NCI-H2196 treated with DMSO at 0.1 percent for 48 hours (cell line): ENCODE measurements around the gene FHIP1A.
"Not testable (repeated sequence)": the region's sequence is repeated elsewhere in the genome, so short reads cannot be mapped to it uniquely, and the experiment has no call there.

ENCODE experiments used
- DNase-seq: peaks from one replicate; lab custom pipeline; 2025; ENCODE audit not compliant: unreplicated experiment; lab: John Stamatoyannopoulos, UW

Gene FHIP1A

DNA sequence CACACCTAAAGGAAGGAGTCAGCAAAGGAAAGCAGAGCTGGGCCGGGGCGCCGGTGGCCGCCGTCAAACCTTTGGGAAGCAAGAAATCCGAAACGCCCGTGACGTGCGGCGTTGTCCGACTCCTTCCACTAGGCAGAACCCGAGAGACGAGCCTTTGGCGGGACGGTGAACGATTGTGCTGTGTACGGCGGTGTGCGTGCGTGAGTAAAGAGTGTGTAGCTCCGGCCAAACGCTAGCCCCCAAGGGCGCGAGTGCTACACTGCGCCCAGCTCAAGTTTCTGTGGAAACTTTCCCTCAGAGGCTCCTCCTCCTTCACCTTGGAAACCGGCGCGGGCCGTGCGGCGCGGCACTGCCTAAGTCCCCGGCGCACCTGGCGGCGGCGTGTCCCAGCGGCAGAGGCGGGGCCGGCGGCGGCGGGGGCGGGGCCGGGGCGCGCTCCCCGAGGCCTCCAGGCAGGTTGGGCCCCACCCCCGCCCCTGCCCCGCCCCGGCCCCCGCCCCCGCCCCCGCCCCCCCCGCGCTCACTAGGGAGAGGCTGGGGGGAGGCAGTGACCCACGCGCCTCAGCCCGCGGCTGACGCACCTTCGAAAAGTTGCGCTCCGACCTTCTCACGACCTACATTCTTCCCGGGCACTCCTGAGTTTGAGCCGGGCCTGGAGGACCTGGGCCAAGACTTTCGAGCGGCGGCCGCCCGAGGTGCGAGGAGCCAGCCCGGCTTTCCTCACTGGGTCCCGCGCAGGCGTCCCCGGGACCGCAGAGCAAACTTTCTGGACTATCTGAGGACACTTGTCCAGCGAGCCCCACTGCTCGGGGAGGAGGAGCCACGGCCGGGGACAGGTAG is at the start of gene FHIP1A:
TSS of gene FHIP1A (plus strand) at position 547 of the 840 bp plus-strand sequence. CDS start 157,084 bp downstream, outside the sequence.
- peak; percentile 50 for DNase-seq

DNA sequence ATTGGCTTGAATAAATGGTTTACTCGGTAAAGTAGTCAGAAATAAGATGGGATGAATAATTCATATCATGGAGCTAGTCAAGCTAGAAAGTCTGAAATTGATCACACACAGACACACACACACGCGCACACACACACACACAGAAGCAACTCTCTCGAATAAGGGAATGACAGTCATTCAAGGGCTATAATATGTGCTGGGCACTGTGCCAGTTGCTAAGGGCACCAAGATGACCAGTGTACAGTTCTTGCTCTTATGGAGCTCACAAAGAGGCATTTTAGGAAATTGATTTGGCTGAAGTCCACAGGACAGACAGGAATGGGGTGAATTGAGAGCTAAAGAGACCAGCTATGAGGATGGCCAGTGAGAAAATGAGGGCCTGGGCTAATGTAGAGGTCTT is 49.4 kb upstream of the FHIP1A start:
- no peak for DNase-seq

DNA sequence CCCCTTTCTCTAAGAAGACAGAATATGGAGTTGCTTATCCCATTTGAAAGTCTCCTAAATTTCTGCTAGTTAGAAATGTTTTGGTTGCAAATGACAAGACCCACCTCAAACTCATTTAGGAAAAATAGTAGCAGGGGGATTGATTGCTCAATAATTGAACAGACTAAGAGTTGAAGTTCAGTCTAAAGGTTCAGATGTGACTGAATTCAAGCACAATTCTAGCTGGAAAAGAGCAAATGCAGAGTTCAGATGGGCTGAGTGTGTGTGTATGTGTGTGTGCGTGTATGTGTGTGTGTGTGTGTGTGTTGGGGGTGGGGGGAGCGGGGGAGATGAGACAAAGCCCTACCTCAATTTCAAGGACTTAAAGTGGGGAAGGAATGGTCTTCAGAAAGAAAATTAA is 47.9 kb upstream of the FHIP1A start:
- no peak for DNase-seq

DNA sequence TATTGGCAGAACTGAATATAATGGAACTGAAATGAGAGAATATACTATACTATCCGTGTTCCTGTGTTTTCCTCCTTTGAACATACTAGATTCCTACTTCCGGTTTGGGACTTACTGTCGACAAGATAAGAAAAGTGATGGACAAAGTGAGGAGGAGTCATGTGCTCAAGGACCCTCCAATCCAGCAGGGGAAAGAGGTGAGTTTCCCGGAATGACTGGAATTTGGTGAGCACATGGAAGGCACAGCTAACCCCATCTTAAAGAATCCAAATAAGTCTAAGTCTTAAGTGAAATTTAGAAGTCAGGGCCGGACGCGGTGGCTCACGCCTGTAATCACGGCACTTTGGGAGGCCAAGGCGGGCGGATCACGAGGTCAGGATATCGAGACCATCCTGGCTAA is 47.0 kb upstream of the FHIP1A start:
- DNase-seq, result no peak

DNA sequence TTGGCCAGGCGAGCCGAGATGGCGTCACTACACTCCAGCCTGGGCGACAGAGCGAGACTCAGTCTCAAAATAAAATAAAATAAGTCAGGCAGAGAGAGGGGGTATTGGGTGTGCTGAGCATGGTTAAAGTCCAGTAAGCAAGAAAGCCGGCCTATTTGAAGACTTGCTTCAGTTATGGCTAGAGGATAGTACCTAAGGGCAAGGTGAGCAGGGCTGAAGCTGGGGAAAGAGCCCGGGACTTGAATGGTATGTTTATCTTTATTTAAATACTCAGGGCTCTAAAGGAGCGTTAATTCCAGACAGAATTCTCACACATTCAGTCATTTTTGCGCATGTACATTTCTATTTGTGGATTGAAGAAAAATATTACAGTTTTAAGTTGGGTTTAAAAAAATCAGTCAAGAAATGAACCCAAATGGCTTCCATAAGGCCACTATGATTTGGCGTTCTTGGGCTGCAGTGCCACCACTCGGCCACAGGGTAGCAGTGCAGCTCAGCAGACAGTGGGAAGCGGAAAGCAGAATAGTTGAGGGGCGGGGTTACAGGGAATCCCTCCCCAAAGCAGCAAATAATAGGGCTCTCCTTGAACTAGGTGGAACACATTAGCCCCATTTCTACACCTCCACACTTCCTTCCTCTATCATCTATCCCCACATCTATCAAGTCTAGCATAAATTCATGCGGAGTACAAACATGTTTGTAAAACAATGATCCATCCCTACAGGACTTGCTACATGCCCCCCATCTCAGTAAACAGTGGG is 46.4 kb upstream of the FHIP1A start:
- DNase-seq, result peak; percentile 3

DNA sequence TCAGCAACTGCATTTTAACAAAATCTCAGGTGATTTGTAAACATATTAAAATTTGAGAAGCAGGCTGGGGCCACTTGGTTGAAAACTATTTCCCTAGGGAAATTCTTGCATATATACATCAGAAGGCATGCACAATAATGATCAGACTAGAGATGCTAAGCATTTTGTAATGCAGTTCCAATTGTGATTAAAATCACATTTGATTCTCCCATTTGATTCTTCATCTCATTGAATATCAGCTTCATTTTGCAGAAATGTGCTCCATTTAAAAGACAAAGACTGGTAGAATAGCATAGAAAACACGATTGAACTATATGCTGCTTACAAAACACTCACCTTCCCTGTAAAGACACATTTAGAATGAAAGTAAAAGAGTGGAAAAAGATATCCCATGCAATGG is 32.4 kb upstream of the FHIP1A start:
- DNase-seq, result no peak

DNA sequence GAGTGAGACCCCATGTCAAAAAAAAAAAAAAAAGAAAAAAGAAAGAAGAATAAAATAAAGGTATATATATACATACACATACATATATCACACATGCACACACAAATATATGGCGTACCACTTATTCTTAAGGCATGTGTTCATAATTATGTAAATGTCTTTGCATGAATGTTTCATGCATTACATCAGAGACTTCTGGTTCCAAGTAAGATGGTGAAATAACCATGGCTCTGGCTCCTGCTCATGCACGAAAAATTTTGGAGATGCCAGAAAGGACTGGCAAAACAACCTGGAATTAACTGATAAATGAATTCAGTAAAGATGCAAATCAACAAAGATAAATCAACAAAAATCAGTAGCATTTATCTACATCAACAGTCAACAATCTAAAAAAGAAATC is 19.7 kb upstream of the FHIP1A start:
- no peak for DNase-seq

DNA sequence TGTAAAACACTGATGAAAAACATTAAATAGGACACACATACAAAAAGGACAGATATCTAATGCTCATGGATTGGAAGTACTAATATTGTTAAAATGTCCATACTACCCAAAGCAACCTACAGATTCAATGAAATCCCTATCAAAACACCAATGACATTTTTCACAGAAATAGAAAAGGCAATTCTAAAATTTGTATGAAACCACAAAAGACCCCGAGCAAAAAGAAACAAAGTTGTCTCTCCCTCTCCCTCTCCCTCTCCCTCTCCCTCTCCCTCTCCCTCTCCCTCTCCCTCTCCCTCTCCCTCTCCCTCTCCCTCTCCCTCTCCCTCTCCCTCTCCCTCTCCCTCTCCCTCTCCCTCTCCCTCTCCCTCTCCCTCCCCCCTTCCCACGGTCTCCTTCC is 19.2 kb upstream of the FHIP1A start:
- DNase-seq, result not testable (repeated sequence)

DNA sequence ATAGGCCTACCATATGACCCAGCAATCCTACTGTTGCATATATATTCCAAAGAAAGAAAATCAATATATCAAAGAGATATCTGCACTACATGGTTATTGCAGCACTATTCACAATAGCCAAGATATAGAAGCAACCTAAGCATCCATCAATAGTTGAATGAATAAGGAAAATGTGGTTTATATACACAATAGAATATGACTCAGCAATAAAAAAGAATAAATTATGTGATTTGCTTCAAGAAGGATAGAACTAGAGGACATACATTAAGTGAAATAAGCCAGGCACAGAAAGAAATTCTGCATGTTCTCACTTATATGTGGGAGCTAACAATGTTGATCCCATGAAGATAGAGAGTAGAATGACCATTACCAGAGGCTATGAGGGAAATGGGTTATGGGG is 13.1 kb upstream of the FHIP1A start:
- DNase-seq, result no peak

DNA sequence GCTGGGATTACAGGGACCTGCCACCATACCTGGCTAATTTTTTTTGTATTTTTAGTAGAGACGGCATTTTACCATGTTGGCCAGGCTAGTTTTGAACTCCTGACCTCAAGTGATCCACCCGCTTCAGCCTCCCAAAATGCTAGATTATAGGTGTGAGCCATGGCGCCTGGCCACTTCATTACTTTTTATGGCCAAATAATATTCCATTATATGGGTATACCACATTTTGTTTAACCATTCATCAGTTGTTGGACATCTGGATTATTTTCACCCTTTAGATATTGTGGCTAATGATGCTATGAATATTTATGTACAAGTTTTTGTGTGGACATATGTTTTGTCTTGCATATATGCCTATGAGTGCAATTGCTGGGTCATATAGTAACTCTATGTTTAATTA is 8.6 kb upstream of the FHIP1A start:
- no peak for DNase-seq

DNA sequence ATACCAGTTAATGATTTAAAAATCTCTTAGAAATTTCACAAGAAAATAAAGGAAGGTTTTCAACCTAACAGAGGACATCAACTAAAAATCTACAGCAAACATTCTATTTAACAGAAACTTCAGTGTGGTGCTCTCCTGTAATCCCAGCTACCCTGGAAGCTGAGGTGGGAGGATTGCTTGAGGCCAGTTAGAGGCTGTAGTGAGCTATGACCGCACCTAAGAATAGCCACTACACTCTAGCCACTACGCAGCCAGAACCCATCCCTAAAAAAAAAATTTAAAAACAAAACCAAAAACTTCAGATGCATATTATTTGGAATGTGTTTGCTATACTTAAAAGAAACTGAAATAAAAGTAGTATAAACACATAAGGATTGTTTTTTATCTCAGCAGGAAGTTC is 7.2 kb upstream of the FHIP1A start:
- no peak for DNase-seq

DNA sequence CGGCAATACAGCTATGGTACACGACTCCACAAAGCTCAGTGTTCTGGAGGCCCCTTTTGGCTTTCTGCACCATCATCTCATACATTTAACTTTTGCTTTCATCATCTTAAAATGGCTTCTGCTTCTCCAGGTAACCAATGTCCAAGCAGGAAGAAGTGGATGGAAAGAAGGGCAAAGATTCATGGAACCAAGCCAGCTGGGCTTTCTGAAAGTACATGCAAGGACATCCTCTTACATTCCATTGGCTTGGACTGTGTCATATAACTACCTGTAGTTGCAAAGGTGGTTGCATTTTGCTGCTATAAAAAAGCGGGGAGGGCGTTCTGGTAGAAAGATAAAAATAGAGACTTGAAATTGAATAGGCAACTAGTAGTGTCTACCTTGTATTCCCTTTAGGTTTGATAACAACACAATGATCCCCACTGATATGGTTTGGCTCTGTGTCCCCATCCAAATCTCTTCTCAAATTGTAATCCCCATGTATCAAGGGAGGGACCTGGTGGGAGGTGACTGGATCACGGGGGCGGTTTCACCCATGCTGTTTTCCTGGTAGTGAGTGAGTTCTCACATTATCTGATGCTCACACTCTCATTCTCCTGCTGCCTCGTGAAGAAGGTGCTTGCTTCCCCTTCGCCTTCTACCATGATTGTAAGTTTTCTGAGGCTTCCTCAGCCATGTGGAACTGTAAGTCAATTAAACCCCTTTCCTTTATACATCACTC is 6.7 kb upstream of the FHIP1A start:
- DNase-seq, result no peak

DNA sequence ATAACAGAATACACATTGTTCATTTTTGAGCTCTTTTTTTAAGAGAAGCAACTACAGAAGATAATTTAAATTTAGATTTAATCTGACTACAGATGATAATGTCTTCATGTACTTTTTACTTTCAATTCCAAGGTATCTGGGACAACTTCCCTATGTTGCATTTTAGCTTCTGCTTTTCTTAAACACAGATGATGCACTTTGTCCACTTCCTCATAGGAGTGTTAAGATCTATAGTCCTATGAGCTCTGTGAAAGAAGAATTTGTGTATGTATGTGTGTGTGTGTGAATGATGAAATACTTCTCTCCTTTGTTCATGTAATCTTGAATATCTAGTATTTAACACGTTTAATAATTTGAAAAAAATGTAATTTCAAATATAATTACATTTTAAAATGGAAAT is 5.3 kb upstream of the FHIP1A start:
- DNase-seq, result no peak

DNA sequence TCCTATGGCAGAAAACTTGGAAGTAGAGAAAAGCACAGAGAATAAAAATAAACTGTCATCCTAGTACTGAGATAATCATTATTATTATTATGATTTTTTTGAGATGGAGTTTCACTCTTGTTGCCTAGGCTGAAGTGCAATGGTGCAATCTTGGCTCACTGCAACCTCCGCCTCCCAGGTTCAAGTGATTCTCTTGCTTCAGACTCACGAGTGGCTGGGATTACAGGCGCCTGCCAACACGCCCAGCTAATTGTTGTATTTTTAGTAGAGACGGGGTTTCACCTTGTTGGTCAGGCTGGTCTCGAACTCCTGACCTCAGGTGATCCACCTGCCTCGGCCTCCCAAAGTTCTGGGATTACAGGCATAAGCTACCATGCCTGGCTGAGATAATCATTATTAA is 4.2 kb upstream of the FHIP1A start:
- not testable (repeated sequence) for DNase-seq

DNA sequence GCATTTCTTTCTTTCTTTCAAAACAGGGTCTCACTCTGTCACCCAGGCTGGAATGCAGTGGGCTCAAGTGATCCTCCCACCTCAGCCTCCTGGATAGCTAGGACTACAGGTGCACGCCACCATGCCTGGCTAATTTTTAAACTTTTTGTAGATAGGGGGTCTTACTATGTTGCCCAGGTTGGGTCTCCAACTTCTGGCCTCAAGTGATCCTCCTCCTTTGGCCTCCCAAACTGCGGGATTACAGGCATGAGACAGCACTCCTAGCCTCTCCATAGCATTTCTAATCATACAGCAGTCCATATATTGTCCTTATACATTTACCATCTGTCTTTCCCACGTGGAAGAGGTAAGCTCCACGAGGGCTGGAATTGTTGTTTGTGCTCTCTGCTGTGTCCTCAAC is 2.0 kb upstream of the FHIP1A start:
- no peak for DNase-seq

DNA sequence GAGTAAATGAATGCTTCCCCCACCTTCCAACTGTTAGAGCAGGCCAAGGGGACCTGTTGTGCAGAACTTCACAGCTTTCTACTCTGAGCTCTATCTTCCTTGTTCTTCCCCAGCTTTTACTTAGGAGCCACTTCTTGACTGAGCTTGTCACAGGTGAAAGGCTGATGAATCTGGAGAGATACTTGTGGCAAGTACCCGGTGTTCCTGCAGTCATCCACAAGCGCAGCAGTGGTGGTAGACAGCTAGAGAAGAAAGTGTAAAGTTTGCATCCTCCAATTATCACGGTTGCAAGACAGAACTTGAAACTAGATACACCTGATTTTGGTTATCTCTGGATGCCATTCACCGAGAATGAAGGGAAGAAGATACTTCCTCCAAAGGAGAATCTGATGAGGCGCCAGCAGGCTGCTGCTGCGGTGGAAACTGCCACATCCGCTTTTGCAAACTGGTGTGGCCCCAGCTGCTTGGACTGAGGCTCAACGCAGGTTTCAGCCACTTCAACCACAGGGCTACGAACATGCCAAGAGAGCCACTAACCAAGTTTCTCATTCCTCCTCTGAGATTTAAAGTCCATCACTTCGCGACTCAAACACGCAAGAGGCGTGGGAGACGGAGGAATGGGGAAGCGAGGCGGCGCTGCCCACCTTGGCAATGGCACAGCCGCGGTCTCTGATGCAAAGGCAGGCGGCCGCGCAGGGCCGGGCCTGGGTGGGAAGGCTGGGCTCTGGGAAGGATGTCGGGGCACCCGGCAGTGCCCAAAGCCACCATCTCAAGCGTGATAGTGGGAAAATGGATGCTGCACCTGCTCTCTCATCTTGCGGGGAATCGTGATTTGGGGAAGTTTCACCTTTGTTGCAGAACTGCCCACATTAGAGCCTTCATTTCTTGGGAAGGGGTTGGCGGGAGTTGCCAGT is 1.3 kb upstream of the FHIP1A start:
- DNase-seq, result no peak

DNA sequence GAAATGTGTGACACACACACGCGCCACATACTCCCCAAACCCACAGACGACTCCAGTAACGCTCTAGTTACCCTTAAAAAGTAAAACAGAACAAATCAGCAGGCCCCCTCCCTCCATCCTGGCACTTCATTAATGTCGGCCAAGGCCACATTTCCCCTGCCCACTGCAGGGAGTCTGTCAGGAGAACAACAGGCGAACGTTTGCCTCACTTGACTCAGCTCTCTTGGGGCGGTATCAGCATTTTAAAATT is 671 bp upstream of the FHIP1A start:
- no peak for DNase-seq

DNA sequence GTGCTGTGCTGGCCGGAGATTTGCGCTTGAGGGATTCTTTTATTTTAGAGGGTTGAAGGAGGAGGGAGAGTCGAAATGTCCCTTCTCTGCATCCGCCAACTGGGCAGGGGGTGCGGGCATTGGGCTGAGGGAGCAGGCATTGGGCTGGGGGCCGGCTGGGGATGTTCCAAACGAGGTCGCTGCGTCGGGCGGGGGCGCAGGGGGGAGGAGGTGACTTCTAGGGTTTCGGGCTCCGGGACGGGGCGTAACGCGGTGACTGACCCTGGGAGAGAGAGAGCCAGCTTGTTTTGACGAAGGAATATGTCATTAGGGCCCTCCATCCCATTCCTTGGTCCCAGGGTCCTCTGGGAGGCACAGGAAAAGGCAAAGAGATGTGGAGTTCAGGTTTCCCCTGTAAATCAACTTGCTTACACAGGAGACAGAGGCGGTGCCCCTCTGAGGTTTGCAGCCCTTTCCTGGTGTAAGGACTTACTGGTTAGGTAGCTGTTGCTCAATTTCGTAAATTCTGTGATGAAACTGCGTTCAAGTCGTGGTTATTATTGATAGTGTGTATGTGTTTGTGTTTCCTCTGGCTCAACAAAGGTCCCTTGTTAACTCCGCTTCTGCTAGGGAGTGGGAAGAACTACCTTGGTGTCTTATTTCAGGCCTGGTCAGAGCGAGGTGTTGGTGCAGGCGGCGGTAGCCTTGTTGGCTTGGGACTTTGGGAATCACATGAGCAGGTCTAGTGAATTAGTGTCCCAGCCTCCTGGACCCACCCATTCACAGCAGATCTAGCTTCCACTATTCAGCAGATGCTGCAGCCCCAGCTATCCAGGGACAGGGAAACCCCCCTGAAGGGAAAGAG is 716 bp downstream of the FHIP1A start:
- no peak for DNase-seq

DNA sequence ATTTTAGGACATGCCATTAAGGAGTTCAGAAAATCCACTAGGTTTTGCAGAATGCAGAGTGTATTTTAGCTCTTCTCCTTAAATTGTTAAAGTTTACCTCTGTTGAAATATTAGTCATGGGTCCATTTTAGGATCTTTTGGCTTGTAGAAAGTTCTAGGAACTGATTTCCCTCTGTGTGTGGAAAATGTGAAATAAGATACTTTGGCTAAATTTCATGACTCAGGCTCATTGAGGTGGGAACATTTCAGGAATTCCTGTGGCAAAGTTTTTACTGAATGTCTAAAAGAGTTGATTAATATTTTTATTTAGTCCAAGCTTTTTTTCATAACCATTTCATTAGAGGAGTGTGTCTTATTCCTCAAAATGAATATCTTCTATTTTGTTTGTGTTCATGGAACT is 7.0 kb downstream of the FHIP1A start:
- no peak for DNase-seq

DNA sequence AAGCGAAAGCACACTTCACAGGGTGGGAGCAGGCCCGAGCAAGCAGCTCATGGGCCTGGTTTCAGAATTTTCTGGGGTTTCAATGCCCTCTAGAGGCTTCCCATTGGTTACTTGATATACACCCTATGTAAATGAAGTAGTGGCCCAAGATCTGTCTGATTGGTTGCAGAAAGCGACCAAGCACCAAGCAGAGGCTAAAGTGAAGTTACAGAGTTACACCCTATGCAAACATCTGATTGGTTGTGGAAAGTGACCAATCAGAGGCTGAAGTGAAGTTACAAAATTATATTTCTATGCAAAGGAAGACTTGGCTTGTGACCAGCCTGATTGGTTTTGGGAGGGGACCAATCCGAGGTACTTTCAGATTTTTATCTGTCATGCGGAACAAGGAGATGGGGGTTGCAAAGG is 8.2 kb downstream of the FHIP1A start:
- no peak for DNase-seq
